Measurements from ENCODE around the gene TMEM255A.

TMEM255A gene

GRCh38 chrX:120308558-120308957 lies 2.7 kb downstream of the TMEM255A start:
- no peak for DNase-seq (ENCODE audit: low read depth)

- DNase-seq (ENCODE audit: low read depth) = no peak
Measured at GRCh38 chrX:120306630-120307029, 4.6 kb downstream of the TMEM255A start.

GRCh38 chrX:120305531-120306141 lies 5.6 kb downstream of the TMEM255A start:
- DNase-seq (ENCODE audit: low read depth) = no peak

GRCh38 chrX:120304256-120304655 lies 7.0 kb downstream of the TMEM255A start:
- no peak for DNase-seq (ENCODE audit: low read depth)

- DNase-seq (ENCODE audit: low read depth) = no peak
Measured at GRCh38 chrX:120302434-120302833, 8.8 kb downstream of the TMEM255A start.

- no peak for DNase-seq (ENCODE audit: low read depth)
Measured at GRCh38 chrX:120301960-120302359, 9.3 kb downstream of the TMEM255A start.

GRCh38 chrX:120301497-120301896 lies 9.8 kb downstream of the TMEM255A start:
- DNase-seq (ENCODE audit: low read depth) = no peak

- no peak for DNase-seq (ENCODE audit: low read depth)
Measured at GRCh38 chrX:120299928-120300327, 11.3 kb downstream of the TMEM255A start.

- DNase-seq (ENCODE audit: low read depth) = no peak
Measured at GRCh38 chrX:120297923-120298322, 13.3 kb downstream of the TMEM255A start.

- no peak for DNase-seq (ENCODE audit: low read depth)
Measured at GRCh38 chrX:120294651-120295050, 16.6 kb downstream of the TMEM255A start.

GRCh38 chrX:120293015-120293414 lies 18.2 kb downstream of the TMEM255A start:
- no peak for DNase-seq (ENCODE audit: low read depth)

GRCh38 chrX:120291211-120291610 lies 20.1 kb downstream of the TMEM255A start:
- no peak for DNase-seq (ENCODE audit: low read depth)

- DNase-seq (ENCODE audit: low read depth) = no peak
Measured at GRCh38 chrX:120290107-120290506, 21.2 kb downstream of the TMEM255A start.

GRCh38 chrX:120287513-120288112 lies 23.6 kb downstream of the TMEM255A start:
- no peak for DNase-seq (ENCODE audit: low read depth)

GRCh38 chrX:120286733-120287512 lies 24.3 kb downstream of the TMEM255A start:
- DNase-seq (ENCODE audit: low read depth) = no peak

- DNase-seq (ENCODE audit: low read depth) = no peak
Measured at GRCh38 chrX:120282697-120283096, 28.6 kb downstream of the TMEM255A start.

- DNase-seq (ENCODE audit: low read depth) = no peak
Measured at GRCh38 chrX:120281761-120282160, 29.5 kb downstream of the TMEM255A start.

GRCh38 chrX:120281021-120281624 lies 30.1 kb downstream of the TMEM255A start:
- DNase-seq (ENCODE audit: low read depth) = no peak

- no peak for DNase-seq (ENCODE audit: low read depth)
Measured at GRCh38 chrX:120274958-120275357, 36.3 kb downstream of the TMEM255A start.

GRCh38 chrX:120274145-120274544 lies 37.1 kb downstream of the TMEM255A start:
- no peak for DNase-seq (ENCODE audit: low read depth)

- DNase-seq (ENCODE audit: low read depth) = no peak
Measured at GRCh38 chrX:120271218-120271617, 40.0 kb downstream of the TMEM255A start.

GRCh38 chrX:120270567-120270966 lies 40.7 kb downstream of the TMEM255A start:
- DNase-seq (ENCODE audit: low read depth) = no peak
